Activated CD8-positive, alpha-beta T cell treated with anti-CD3 and anti-CD28 coated beads for 36 hours (primary cell): Measurements from ENCODE around the gene ADGRG6. TPM values are rescaled to one million over a fixed set of nuclear protein-coding genes. Genes with fewer than 3 reads are reported as not detected.

Experiments used
- ATAC-seq: fragments of 200-7000 bp; cut with Tn5 transposase; one replicate; pipeline ENCODE4 v1.10.0; 2021; ENCODE audit warnings: mild to moderate bottlenecking, moderate library complexity
- CTCF ChIA-PET: fragments of 350-600 bp; sonication (Branson Sonifier 250); formaldehyde crosslinking; loops from one replicate; lab custom pipeline; 2021; ENCODE audit warnings: antibody characterized with exemption; lab: Charles Lee
- POLR2A ChIA-PET: fragments of 350-600 bp; sonication (Branson Sonifier 250); formaldehyde crosslinking; loops from one replicate; lab custom pipeline; 2021; ENCODE audit warnings: antibody characterized with exemption; lab: Charles Lee
- DNase-seq: peaks from one replicate; pipeline ENCODE4 v3.0.0-alpha.2; 2020
- H3K27ac Mint-ChIP-seq: one replicate; pipeline ENCODE4 v1.8.0; 2021; ENCODE audit warnings: mild to moderate bottlenecking, mixed read lengths
- H3K27me3 Mint-ChIP-seq: one replicate; pipeline ENCODE4 v1.8.0; 2021; ENCODE audit warnings: mixed read lengths
- H3K36me3 Mint-ChIP-seq: one replicate; pipeline ENCODE4 v1.8.0; 2021; ENCODE audit warnings: low read depth, mixed read lengths
- H3K4me1 Mint-ChIP-seq: one replicate; pipeline ENCODE4 v1.8.0; 2021; ENCODE audit warnings: low read depth, mixed read lengths
- H3K4me3 Mint-ChIP-seq: one replicate; pipeline ENCODE4 v1.8.0; 2021; ENCODE audit warnings: mild to moderate bottlenecking, moderate library complexity, mixed read lengths
- H3K9me3 Mint-ChIP-seq: one replicate; pipeline ENCODE4 v1.8.0; 2021; ENCODE audit warnings: mixed read lengths
- intact Hi-C: fragments of 100-400 bp; cut with micrococcal nuclease; formaldehyde crosslinking; loops from one replicate; pipeline ENCODE4 v1.10.0; 2022
- total RNA-seq, 2 experiments: library from RNA; stranded (reverse); gene quantifications; one replicate each; pipeline ENCODE4 v1.2.3, GENCODE V29; 2021
- TF ChIP-seq, protein P1 (sequence below): fragments of 200-600 bp; IDR thresholded peaks from one replicate; pipeline ENCODE4 v1.8.0; 2022; ENCODE audit warnings: antibody characterized with exemption, mild to moderate bottlenecking

ADGRG6 gene
- total RNA-seq, 2 experiments from 2014 or later, result 1.3 to 1.5 TPM

DNA sequence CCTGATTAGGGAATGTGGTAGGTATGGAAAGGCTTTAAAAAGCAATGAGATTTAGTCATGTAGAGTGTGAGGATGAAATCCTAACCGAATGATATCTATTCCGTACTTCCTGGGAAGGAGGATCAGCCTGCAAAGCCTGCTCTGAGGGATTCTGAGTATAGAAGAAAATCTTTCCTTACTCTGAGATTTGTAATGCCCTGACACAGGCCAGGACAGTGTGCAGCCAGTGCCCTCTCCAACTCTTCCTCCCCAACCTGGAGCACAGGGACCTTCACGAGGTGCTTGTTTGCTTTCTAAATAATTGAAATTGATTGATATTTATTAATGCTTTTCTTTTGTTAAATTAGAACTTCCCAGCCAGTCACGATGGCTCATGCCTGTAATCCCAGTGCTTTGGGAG, 131.6 kb downstream of the ADGRG6 start:
- no peak overlapping the region for H3K4me3 Mint-ChIP-seq
- no peaks in the 10 kb centered on the region for H3K27me3 Mint-ChIP-seq
- no peaks in the 10 kb centered on the region for H3K36me3 Mint-ChIP-seq
- TF ChIP-seq, protein P1, sequence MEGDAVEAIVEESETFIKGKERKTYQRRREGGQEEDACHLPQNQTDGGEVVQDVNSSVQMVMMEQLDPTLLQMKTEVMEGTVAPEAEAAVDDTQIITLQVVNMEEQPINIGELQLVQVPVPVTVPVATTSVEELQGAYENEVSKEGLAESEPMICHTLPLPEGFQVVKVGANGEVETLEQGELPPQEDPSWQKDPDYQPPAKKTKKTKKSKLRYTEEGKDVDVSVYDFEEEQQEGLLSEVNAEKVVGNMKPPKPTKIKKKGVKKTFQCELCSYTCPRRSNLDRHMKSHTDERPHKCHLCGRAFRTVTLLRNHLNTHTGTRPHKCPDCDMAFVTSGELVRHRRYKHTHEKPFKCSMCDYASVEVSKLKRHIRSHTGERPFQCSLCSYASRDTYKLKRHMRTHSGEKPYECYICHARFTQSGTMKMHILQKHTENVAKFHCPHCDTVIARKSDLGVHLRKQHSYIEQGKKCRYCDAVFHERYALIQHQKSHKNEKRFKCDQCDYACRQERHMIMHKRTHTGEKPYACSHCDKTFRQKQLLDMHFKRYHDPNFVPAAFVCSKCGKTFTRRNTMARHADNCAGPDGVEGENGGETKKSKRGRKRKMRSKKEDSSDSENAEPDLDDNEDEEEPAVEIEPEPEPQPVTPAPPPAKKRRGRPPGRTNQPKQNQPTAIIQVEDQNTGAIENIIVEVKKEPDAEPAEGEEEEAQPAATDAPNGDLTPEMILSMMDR, result no peak
- DNase-seq (no peak), ATAC-seq (no peak)
- POLR2A ChIA-PET, result no interaction called here
- intact Hi-C loops, result no loop called here
- no peak overlapping the region for H3K27ac Mint-ChIP-seq
- CTCF ChIA-PET, result no interaction called here
- peaks cover under 1% of the 10 kb centered on the region for H3K9me3 Mint-ChIP-seq
- no peaks in the 10 kb centered on the region for H3K4me1 Mint-ChIP-seq

DNA sequence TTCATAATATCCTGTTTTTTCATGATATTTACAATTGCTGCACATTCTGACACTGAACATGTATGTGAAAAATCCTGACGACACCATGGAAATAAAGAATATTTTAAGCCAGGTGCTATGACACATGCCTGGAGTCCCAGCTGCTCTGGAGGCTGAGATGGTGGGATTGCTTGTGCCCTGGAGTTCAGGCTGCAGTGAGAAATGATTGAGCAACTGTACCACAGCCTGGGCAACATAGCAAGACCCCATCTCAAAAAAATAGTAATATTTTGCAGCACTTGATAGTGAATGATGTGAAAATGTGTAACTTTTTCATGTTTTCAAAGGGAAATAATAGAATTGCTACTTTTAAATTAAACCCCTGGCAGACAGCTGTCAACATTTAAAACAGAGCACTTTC, 137.1 kb downstream of the ADGRG6 start:
- ChIA-PET CTCF (interaction anchor here (0.6 to 1.1 kb wide), 2 partner anchors 36 to 204 kb away, joined by 3 to 5 read pairs; no protein-coding TSS in a partner anchor), POLR2A (no interaction called here)
- H3K36me3 Mint-ChIP-seq, result no peaks in the 10 kb centered on the region
- no peak overlapping the region for H3K27ac Mint-ChIP-seq
- H3K9me3 Mint-ChIP-seq, result no peaks in the 10 kb centered on the region
- no peaks in the 10 kb centered on the region for H3K27me3 Mint-ChIP-seq
- intact Hi-C loops, result no loop called here
- DNase-seq, result no peak
- TF ChIP-seq, protein P1, result no peak
- ATAC-seq, result no peak
- H3K4me3 Mint-ChIP-seq, result no peak overlapping the region
- no peaks in the 10 kb centered on the region for H3K4me1 Mint-ChIP-seq

DNA sequence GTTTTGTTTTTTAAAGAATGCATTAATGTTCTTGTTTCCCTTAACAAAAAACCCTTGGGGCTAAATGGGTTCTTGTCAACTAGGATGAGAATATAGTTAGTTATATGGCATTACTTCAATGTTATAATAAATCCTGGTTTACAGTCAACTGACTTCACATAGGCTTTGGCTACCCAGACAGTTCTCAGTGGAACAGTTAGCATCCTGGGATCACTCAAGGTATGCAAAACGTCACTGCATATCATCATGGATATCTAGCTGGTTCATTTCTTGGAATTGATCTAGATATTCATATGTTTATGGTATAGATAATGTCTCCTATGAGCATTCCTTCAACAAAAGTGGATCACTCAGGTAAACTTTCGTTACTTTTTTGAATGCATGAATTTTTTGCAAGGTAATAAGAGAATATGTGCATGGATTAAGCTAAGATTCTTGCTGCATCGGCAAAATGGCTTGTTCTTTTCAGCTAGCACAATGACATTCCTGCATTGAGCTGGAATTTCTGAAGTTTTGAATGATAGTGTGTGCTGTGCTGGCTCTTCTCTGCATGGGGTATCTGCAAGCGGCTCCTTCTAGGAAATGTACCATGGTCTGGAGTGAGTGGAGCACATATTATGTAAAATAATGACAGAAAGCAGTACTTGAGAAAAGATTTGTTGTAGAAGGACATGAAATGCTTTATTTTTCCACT, 138.9 kb downstream of the ADGRG6 start:
- H3K4me3 Mint-ChIP-seq, result no peak overlapping the region
- CTCF ChIA-PET, result interaction anchor here (1.1 kb wide), 1 partner anchor 34 kb away, joined by 3 read pairs; no protein-coding TSS in a partner anchor

DNA sequence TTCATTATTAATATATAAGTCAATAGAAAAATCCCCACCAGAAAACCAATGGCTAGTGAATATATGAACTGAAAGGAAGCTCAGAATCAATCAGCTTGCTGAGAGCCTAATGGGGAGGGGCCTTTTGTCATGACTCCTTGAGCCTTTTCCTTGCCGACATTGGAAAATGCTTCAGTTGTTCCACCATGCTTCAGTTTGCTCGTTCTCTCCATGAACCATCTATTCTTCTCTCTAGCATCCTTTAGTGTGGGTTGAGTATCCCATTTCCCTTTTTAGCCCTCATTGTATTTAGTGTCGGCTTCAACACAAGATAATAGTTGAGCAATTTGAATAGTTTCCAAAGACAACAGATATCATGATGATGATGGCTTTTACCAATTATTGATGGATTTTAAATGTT, 139.9 kb downstream of the ADGRG6 start:
- H3K27ac Mint-ChIP-seq, result no peak overlapping the region
- H3K4me1 Mint-ChIP-seq, result no peaks in the 10 kb centered on the region
- H3K36me3 Mint-ChIP-seq, result no peaks in the 10 kb centered on the region
- CTCF ChIA-PET, result interaction anchor here (1.4 kb wide), 1 partner anchor 54 kb away, joined by 3 read pairs; no protein-coding TSS in a partner anchor
- TF ChIP-seq, protein P1, result no peak
- POLR2A ChIA-PET, result no interaction called here
- H3K27me3 Mint-ChIP-seq, result no peaks in the 10 kb centered on the region
- H3K9me3 Mint-ChIP-seq, result no peaks in the 10 kb centered on the region
- no peak overlapping the region for H3K4me3 Mint-ChIP-seq
- no peak for ATAC-seq
- DNase-seq, result no peak
- intact Hi-C loops, result no loop called here

More for the DNA sequence above, 138.9 kb downstream of the ADGRG6 start:
- H3K27me3 Mint-ChIP-seq, result no peaks in the 10 kb centered on the region
- no peaks in the 10 kb centered on the region for H3K9me3 Mint-ChIP-seq
- TF ChIP-seq, protein P1, result no peak
- ATAC-seq (no peak), DNase-seq (no peak)
- H3K27ac Mint-ChIP-seq, result no peak overlapping the region
- POLR2A ChIA-PET, result no interaction called here
- no peaks in the 10 kb centered on the region for H3K4me1 Mint-ChIP-seq
- H3K36me3 Mint-ChIP-seq, result no peaks in the 10 kb centered on the region
- intact Hi-C loops, result no loop called here

DNA sequence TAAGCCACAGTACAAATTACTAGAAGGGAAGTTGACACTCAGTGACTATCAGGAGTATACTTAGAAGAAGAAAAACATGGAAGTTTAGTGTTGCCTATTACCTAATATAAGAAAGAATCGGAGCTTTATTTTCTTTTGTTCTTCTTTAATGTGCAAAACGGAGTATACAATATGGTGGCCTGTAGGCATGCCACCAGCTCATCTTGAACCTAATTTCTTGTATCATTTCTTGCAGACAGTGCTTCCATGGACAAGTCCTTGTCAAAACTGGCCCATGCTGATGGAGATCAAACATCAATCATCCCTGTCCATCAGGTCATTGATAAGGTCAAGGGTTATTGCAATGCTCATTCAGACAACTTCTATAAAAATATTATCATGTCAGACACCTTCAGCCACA, 141.3 kb downstream of the ADGRG6 start:
- Mint-ChIP-seq H3K27ac (no peak overlapping the region), H3K36me3 (no peaks in the 10 kb centered on the region), H3K4me3 (no peak overlapping the region), H3K27me3 (peaks cover 1% of the 10 kb centered on the region), H3K4me1 (no peaks in the 10 kb centered on the region), H3K9me3 (no peaks in the 10 kb centered on the region)
- TF ChIP-seq, protein P1, result no peak
- POLR2A ChIA-PET, result no interaction called here
- no peak for DNase-seq
- CTCF ChIA-PET, result interaction anchor here (1.4 kb wide), 1 partner anchor 56 kb away, joined by 3 read pairs; no protein-coding TSS in a partner anchor
- no peak for ATAC-seq
- intact Hi-C loops, result no loop called here
